SU-DHL-6 (cell line): ENCODE results near the gene HCAR2.
"Not testable (repeated sequence)": the region's sequence is repeated elsewhere in the genome, so short reads cannot be mapped to it uniquely, and the experiment has no call there.

Source experiments
- EZH2phosphoT487 ChIP-seq: fragments of 200-600 bp; sonication (generic), shearing (Covaris generic); conservative IDR thresholded peaks from 2 replicates; pipeline ENCODE4 v1.6.1; 2018; ENCODE audit warnings: mild to moderate bottlenecking, antibody characterized with exemption, low read length, moderate library complexity, mixed read lengths
- TF ChIP-seq, protein P1 (sequence below): fragments of 200-600 bp; sonication (generic); IDR thresholded peaks from one replicate; pipeline ENCODE4 v1.5.1; 2017; ENCODE audit warnings: antibody characterized with exemption, mild to moderate bottlenecking, low read length, moderate library complexity; ENCODE audit not compliant: insufficient read depth, poor library complexity, severe bottlenecking

GRCh38 chr12:122680989-122681388 is 22.2 kb downstream of the HCAR2 start:
- TF ChIP-seq, protein P1, sequence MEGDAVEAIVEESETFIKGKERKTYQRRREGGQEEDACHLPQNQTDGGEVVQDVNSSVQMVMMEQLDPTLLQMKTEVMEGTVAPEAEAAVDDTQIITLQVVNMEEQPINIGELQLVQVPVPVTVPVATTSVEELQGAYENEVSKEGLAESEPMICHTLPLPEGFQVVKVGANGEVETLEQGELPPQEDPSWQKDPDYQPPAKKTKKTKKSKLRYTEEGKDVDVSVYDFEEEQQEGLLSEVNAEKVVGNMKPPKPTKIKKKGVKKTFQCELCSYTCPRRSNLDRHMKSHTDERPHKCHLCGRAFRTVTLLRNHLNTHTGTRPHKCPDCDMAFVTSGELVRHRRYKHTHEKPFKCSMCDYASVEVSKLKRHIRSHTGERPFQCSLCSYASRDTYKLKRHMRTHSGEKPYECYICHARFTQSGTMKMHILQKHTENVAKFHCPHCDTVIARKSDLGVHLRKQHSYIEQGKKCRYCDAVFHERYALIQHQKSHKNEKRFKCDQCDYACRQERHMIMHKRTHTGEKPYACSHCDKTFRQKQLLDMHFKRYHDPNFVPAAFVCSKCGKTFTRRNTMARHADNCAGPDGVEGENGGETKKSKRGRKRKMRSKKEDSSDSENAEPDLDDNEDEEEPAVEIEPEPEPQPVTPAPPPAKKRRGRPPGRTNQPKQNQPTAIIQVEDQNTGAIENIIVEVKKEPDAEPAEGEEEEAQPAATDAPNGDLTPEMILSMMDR, result not testable (repeated sequence)
- TF ChIP-seq EZH2phosphoT487, result not testable (repeated sequence)
